HG02642 (cell line): ENCODE data around the gene RILP.

Experiments used
- ATAC-seq: cut with Tn5 transposase; IDR thresholded peaks from one replicate; pipeline ENCODE4 v1.9.1; 2021; ENCODE audit warnings: mild to moderate bottlenecking; ENCODE audit not compliant: unreplicated experiment, poor library complexity

RILP gene

DNA sequence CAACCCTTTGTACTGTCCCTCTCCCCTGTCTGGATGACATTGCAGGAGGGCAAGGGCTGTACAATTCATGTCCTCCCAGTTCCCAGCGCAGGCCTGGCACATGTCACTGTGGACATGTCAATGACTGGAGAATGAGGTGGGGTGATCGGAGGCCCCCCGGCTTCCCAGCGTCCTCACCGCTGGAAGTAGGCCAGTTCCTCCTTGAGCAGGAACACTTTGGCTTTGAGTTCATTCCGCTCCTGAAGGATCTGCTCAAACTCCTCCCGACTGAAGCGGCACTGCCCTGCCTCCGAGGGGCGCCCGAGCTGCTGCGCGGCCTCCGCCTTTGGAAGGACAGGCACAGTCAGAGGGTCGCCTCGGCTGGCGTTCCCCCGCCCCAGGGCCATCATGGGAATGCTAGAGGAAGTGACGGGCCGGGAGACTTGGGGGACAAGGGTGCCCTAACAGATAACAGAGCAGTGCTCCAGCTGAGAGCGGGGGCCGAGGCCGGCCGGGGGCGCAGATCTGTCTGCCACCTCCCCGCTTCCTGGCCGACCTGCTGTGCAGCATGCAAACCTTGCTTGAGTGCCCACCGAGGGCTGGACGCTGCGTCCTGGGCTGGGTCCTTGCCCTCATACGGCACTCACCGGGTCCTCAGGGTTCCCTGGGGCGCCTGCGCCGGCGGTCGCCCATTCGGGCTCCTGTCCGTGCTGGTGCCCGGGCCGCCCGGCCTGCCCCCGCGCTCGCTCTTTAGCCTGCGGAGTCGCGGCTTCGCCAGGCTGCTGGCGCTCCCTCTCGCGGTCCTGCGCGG is 1.3 kb downstream of the RILP start:
- no peak for ATAC-seq

GRCh38 chr17:1647802-1648171 is 1.9 kb downstream of the RILP start:
- ATAC-seq = no peak

DNA sequence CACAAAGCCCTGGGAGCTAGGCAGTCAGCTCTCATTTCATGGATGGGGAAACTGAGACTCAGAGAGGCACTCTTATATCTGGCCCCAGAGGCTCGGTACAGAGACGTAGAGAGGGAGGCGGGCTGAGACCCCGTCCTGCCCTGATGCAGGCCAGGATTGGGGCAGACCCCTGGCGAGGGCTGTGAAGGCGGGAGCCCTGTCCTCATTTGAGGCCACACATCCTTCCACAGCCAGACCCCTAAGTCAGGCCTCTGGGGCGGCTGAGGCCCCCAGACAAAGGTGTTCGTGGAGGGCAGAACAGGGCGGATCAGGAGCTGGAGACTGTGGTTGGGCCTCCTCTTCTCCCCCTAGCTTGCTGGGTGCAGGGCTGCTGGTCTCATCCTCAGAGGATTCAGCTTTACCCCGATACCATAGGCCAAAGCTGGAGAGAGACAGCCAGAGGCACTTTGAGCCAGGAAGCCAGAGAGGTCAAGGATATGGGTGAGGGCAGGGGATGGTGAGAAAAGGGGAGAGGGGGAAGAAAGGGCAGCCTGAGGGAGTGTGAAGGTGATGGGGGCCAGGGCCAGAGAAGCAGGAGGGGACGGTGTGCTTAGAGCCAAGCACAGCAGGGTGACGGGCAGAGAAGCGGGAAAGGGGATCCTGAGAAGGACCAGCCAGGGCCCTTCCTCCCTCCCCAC is 3.3 kb downstream of the RILP start:
- ATAC-seq = no peak

- ATAC-seq = no peak
Observed at GRCh38 chr17:1645207-1646171, 4.2 kb downstream of the RILP start, which contains the start of gene SCARF1. SCARF1 (minus strand) TSS chr17:1645732; CDS start chr17:1645697, 35 bp downstream.

DNA sequence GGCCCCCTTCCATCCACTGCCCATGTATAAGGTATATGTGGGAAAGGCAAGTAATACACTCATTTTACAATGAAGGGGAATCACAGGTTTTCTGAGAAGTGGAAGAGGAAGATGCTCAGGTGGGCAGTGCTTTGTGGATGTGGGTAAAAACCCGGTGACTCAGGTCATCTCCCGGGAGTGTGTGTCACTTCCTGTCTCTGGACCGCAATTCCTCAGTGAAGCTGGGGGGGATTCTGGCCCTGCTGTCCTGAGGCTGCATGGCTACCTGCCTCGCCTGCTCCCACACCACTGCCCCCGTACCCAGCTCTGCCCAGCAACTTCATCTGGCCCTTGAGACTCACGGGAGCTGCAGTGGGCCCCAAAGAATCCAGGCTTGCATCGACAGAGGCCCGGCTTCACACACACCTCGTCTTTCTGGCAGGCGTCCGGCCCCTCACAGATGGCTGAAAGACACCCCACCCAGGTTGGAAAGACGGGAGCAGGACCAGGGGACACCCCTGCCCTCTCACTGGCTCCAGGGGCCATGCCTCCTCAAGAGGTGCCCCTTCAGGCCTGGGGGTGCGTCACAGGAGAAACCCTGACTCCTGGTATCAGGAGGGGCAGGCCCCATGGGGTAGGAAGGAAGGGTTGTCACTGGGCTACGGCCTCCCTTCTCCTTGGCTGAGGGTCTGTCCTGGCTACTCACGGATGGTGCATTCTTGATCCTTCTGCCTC is 5.0 kb downstream of the RILP start:
- ATAC-seq = no peak

GRCh38 chr17:1643999-1644492 is 5.6 kb downstream of the RILP start:
- ATAC-seq = no peak

GRCh38 chr17:1643293-1643998 is 6.2 kb downstream of the RILP start:
- no peak for ATAC-seq

- ATAC-seq = no peak
Observed at GRCh38 chr17:1641065-1641403, 8.6 kb downstream of the RILP start.

DNA sequence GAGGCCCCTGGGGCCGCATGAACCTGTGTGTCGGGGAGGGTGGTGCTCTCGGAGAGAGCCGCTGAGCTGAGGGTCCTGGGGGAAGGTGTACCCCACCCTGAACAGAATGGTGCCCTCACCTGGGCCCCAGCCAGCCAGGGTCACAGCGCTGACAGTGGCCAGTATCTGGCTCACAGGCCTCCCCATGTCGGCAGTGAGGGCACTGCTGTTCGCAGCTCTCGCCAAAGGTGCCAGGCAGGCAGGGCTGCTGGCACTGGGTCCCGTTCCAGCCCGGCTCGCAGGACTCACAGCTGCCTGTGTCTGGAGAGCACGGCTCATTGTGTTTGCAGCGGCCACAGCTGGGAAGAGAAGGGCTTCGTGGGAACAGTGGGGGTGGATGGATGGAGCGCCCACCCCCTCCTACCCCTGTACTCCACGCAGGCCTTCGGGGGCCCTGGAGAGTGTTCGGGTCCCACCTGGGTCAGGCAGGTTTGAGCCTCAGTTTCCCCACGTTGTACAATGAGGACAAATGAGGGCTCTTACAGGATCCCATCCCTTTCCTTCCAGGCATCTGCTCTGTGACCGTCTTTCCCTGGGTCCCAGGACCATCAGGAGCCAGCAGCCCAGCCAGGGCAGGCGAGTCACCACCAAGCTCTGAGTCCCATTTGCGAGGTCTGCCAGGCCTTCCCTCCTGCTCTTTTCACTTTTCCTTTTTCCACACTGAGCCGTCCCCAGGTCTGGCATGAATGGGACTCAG is 9.2 kb downstream of the RILP start:
- ATAC-seq = no peak

DNA sequence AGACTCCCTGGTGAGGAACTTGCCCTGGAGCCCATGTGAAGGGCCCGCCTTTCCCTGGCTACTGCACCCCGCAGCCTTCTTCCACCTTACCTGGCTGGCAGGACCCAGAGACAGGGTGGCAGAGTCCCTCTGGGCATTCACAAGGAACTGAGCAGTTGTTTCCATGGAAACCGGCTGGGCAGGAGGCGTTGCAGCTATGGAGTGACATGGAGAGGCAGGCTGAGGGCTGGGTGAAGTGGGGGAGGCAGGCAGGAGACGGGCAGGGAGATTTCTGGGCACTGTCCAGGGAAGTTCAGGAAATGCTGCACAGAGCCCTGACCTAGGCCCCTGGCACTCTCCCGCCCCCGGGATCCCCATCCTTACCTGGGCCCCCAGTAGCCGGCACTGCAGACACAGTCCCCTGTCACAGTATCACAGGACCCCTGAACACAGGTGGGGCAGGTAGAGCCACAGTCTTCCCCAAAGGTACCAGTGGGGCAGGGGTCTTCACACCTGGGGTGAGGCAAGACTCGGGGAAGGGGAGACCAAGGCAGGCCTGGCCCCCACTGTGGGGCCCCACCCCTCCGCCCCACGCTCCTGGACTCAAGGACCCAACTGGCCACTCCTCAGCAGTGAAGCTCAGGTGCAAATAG is 10.0 kb downstream of the RILP start:
- no peak for ATAC-seq

DNA sequence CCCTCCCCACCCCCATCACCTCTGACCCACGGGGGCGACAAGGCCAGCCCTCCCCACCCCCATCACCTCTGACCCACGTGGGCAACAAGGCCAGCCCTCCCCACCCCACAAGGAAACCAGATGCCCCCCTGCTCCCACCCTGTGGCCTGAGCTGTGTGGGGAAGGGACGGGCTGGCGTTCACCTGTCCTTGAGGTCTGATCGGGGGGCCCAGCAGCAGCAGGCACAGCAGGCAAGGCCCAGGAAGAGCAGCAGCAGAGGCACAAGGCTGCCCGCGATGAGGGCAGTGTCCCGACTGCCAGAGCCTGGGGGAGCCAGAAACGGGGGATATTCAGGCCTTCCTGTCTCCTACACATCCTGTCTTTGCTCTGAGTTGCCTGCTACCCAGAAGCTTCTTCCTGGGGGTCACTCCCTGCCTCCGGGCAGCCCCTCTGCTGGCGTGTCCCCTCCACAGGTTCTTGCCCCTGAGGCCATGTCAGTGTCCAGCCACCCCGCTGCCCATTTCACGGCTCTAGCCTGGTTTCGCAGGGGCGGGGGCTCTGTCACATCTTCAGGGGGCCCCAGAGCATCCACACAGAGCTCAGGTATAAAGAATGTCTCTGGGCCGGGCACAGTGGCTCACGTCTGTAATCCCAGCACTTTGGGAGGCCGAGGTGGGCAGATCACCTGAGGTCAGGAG is 10.9 kb downstream of the RILP start:
- ATAC-seq = no peak

- no peak for ATAC-seq
Observed at GRCh38 chr17:1638171-1638590, 11.5 kb downstream of the RILP start.

DNA sequence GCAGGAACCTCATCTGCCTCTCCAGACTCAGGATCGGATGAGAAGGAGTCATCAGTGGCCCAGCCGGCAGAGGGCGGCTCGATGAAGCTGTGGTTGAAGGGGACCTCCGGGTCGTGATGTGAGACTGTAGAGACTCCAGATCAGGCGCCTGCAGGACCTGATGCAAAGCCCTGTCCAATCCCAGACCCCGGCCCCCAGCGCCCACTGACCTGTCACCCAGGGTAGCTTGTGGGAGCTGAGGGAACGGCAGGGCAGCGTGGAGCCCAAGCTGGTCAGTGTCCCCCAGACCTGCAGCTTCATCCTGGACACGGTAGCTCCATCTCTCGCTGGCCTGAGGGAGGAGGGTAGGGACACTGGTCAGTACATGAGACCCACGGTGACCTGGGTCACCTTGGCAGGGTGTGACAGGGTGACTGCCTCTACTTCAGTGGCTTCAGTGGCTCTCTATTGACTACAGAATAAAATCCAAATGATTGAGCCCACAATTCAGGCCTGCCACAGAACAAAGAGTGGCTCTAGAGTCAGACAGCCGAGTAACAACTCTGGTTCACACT is 12.9 kb downstream of the RILP start:
- no peak for ATAC-seq

GRCh38 chr17:1635675-1636465 is 13.8 kb downstream of the RILP start:
- no peak for ATAC-seq

DNA sequence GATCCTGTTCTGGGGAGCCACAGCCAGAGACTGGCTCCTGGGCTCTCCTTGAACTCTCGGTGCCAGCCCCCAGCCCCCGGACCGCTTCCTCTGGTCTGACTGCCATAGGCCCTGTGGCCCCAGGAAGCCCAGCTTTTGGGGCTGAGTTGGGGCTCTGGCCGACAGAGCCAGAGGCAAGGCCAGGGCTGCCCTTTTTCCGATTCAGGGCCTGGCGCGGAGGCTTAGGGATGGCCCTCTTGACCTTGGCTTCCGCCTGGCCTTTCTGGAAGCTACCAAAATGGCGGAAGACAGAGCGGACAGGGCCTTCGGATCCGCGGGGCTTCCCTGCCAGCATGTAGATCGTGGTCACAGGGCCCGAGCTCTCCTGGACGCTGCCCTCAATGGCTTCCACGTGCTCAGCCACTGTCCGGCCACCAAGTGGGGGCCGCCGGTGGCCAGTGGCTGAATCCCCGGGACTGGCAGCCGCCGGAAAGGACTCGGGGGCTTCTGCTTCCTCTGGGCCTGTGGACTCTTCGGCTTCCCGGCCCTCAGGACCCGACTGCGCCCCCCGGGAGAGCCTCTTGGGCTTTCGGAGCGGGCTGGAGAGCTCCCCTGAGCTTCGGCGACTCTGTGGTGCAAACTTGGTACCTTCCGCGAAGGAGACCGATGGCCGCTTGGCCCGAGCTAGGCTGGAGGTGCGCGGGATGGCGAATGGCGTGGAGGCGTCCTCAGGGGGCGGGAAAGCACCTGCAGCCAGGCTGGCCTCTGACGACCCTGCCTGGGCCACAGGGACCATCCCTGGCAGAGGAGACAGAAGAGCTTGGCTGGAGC is 14.6 kb downstream of the RILP start:
- no peak for ATAC-seq

GRCh38 chr17:1630662-1631061 is 19.0 kb downstream of the RILP start:
- no peak for ATAC-seq
